ENCODE measurements around the gene LRCH2. TPM values are rescaled to one million over a fixed set of nuclear protein-coding genes. Genes with fewer than 3 reads are reported as not detected.

LRCH2 gene
- total and polyA plus RNA-seq, 10 donors = 0.39 to 4.0 (median 2.8) TPM

DNA sequence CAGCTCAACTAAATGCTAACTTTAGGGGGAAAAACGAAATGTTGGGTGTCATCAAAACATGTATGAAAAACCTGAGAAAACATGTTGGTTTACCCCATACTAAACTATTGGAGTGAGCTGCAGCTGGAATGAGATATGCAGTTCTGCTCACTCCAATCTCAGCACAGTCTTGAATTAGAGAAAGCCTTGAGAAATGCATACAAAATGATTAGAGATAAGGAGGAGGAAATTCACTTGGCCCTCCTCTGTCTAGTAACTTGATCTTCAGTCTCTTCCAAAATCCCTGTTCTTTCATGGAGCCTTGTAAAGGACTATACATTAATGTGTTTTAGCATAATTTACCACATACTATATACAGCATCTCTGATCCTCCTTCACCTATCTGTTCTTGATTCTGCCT lies 3.2 kb upstream of the LRCH2 start:
- Histone ChIP-seq H3K9me3 (no peaks in the 10 kb centered on the region), H3K27ac (no peak overlapping the region), H3K27me3 (replicated peaks in 1 of 7) (peaks cover 0 to 18% (median 0%) of the 10 kb centered on the region in 7 donors), H3K36me3 (no peaks in the 10 kb centered on the region), H3K4me1 (no peaks in the 10 kb centered on the region), H3K4me3 (no peak overlapping the region)
- intact Hi-C loops (cut with DNase I; ENCODE audit: low total_unique reads) = no loop called here
- TF ChIP-seq POLR2AphosphoS5 (IDR thresholded peaks at IDR 0.05) = no peak
- TF ChIP-seq, protein P1, sequence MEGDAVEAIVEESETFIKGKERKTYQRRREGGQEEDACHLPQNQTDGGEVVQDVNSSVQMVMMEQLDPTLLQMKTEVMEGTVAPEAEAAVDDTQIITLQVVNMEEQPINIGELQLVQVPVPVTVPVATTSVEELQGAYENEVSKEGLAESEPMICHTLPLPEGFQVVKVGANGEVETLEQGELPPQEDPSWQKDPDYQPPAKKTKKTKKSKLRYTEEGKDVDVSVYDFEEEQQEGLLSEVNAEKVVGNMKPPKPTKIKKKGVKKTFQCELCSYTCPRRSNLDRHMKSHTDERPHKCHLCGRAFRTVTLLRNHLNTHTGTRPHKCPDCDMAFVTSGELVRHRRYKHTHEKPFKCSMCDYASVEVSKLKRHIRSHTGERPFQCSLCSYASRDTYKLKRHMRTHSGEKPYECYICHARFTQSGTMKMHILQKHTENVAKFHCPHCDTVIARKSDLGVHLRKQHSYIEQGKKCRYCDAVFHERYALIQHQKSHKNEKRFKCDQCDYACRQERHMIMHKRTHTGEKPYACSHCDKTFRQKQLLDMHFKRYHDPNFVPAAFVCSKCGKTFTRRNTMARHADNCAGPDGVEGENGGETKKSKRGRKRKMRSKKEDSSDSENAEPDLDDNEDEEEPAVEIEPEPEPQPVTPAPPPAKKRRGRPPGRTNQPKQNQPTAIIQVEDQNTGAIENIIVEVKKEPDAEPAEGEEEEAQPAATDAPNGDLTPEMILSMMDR (IDR thresholded peaks at IDR 0.05 in 8 of 11, conservative IDR thresholded peaks at IDR 0.05 in 3 of 11) = no peak
- TF ChIP-seq POLR2A (IDR thresholded peaks at IDR 0.05) = no peak
- DNase-seq = no peak
- 18 to 71% (median 67%) methylated on average over 1 of the region's 1 CpG for WGBS, 5 donors

DNA sequence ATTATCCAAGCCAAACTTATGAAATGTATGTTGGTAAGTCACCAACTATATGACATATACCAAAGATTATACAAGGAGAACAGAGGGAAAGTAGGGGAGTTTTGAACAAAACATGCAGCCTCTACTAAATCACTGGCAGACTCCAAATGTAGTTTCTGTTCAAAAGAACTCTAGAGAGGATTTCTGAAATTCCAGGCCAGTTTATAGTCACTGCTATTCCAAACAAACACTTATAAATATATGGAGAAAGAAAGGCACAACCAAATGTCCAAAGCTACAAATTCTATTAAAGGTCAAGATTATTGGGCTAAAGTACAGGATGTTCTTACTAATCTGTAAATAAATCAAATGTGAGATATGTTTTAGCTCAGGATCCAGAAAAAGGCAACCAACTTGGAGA lies 2.7 kb upstream of the LRCH2 start:
- Histone ChIP-seq H3K4me3 (no peak overlapping the region), H3K9me3 (no peaks in the 10 kb centered on the region), H3K4me1 (no peaks in the 10 kb centered on the region), H3K27me3 (replicated peaks in 1 of 7) (peaks cover 0 to 18% (median 0%) of the 10 kb centered on the region in 7 donors), H3K27ac (no peak overlapping the region), H3K36me3 (no peaks in the 10 kb centered on the region)
- TF ChIP-seq POLR2AphosphoS5 (IDR thresholded peaks at IDR 0.05) (no peak), POLR2A (IDR thresholded peaks at IDR 0.05) (no peak)
- TF ChIP-seq, protein P1 (IDR thresholded peaks at IDR 0.05 in 8 of 11, conservative IDR thresholded peaks at IDR 0.05 in 3 of 11) = no peak
- no peak for DNase-seq
- intact Hi-C loops (cut with DNase I; ENCODE audit: low total_unique reads) = no loop called here

DNA sequence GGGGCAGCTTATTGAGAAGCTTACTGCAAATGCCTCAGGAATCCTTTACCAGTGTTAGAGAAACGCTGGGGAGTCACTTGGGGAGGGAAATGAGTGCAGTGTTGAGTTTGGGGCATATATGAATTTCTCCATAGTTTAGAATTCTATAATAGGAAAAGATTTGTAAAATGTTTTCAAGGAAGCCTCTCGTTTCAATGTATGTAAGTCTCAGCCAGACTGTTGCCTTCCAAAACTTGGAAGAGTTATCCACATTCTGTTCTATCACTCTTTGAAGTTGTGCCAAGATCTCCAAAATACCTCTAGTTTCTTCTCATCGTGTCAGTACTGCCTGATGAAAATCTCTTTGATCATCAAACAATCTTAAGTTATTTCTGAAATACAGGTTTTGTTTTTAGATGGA lies 565 bp upstream of the LRCH2 start:
- DNase-seq = no peak
- H3K27me3 ChIP-seq (replicated peaks in 1 of 7) = peaks cover 0 to 18% (median 0%) of the 10 kb centered on the region in 7 donors
- H3K27ac ChIP-seq = peak overlapping the region in 2 of 8 donors; percentile 68 to 76
- TF ChIP-seq POLR2AphosphoS5 (IDR thresholded peaks at IDR 0.05) = no peak
- TF ChIP-seq POLR2A (IDR thresholded peaks at IDR 0.05) = no peak
- TF ChIP-seq, protein P1 (IDR thresholded peaks at IDR 0.05 in 8 of 11, conservative IDR thresholded peaks at IDR 0.05 in 3 of 11) = no peak
- H3K9me3 ChIP-seq = no peaks in the 10 kb centered on the region
- H3K36me3 ChIP-seq = no peaks in the 10 kb centered on the region
- WGBS, 5 donors = 14 to 26% (median 24%) methylated on average over 3 of the region's 3 CpGs
- peak overlapping the region in 6 of 8 donors; percentile 30 to 65 (median 42) for H3K4me3 ChIP-seq
- H3K4me1 ChIP-seq = no peaks in the 10 kb centered on the region
- intact Hi-C loops (cut with DNase I; ENCODE audit: low total_unique reads) = no loop called here

DNA sequence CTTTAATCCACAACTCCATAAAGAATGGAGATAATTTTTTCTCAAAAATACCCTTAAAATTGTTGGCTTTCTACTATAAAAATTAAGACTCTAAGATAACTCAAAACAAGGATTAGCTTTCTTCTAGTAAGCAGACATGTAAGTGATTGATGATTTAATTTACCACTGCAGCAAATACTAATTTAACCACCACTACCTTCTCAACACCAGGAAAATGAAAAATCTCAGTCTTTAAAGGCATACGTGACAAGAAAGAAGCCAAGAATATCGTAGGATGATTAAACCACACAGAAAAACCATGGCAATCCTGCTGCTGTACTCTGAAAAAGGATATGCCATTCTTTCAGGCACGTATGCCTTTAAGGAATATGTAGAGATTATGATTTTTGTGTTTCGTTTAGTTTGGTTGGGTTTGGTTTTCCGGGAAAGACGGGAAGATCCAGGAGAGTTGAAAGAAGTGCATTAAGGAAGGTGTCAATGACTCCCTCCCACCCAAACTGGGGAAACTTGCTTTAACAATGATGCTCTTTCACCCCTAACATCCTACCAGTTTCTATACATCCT lies 881 bp downstream of the LRCH2 start:
- 3 to 42% (median 8%) methylated on average over 6 of the region's 6 CpGs for WGBS, 5 donors
- H3K27me3 ChIP-seq (replicated peaks in 1 of 7) = peaks cover 0 to 18% (median 0%) of the 10 kb centered on the region in 7 donors
- H3K36me3 ChIP-seq = no peaks in the 10 kb centered on the region
- intact Hi-C loops (cut with DNase I; ENCODE audit: low total_unique reads) = no loop called here
- H3K9me3 ChIP-seq = no peaks in the 10 kb centered on the region
- H3K4me3 ChIP-seq = peak overlapping the region; percentile 20 to 65 (median 36)
- TF ChIP-seq POLR2AphosphoS5 (IDR thresholded peaks at IDR 0.05) (no peak), POLR2A (IDR thresholded peaks at IDR 0.05) (no peak)
- TF ChIP-seq, protein P1 (IDR thresholded peaks at IDR 0.05 in 8 of 11, conservative IDR thresholded peaks at IDR 0.05 in 3 of 11) = no peak
- no peak for DNase-seq
- H3K4me1 ChIP-seq = no peaks in the 10 kb centered on the region
- H3K27ac ChIP-seq = peak overlapping the region in 6 of 8 donors; percentile 53 to 76 (median 68)
